ENCODE data around the gene MAP6.

GRCh38 chr11:75663808-75664207 lies 5.0 kb downstream of the MAP6 start:
- no peak for TF ChIP-seq FOXM1 (IDR thresholded peaks at IDR 0.05; ENCODE audit: low read depth, low read length)
- TF ChIP-seq, protein P1, sequence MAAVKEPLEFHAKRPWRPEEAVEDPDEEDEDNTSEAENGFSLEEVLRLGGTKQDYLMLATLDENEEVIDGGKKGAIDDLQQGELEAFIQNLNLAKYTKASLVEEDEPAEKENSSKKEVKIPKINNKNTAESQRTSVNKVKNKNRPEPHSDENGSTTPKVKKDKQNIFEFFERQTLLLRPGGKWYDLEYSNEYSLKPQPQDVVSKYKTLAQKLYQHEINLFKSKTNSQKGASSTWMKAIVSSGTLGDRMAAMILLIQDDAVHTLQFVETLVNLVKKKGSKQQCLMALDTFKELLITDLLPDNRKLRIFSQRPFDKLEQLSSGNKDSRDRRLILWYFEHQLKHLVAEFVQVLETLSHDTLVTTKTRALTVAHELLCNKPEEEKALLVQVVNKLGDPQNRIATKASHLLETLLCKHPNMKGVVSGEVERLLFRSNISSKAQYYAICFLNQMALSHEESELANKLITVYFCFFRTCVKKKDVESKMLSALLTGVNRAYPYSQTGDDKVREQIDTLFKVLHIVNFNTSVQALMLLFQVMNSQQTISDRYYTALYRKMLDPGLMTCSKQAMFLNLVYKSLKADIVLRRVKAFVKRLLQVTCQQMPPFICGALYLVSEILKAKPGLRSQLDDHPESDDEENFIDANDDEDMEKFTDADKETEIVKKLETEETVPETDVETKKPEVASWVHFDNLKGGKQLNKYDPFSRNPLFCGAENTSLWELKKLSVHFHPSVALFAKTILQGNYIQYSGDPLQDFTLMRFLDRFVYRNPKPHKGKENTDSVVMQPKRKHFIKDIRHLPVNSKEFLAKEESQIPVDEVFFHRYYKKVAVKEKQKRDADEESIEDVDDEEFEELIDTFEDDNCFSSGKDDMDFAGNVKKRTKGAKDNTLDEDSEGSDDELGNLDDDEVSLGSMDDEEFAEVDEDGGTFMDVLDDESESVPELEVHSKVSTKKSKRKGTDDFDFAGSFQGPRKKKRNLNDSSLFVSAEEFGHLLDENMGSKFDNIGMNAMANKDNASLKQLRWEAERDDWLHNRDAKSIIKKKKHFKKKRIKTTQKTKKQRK (IDR thresholded peaks at IDR 0.05; ENCODE audit: low read depth, low read length): no peak
- TF ChIP-seq CEBPB (IDR thresholded peaks at IDR 0.05; ENCODE audit: borderline replicate concordance in 1 of 2, low read depth in 2 of 2, low read length in 2 of 2): no peak
- TF ChIP-seq, protein P2, sequence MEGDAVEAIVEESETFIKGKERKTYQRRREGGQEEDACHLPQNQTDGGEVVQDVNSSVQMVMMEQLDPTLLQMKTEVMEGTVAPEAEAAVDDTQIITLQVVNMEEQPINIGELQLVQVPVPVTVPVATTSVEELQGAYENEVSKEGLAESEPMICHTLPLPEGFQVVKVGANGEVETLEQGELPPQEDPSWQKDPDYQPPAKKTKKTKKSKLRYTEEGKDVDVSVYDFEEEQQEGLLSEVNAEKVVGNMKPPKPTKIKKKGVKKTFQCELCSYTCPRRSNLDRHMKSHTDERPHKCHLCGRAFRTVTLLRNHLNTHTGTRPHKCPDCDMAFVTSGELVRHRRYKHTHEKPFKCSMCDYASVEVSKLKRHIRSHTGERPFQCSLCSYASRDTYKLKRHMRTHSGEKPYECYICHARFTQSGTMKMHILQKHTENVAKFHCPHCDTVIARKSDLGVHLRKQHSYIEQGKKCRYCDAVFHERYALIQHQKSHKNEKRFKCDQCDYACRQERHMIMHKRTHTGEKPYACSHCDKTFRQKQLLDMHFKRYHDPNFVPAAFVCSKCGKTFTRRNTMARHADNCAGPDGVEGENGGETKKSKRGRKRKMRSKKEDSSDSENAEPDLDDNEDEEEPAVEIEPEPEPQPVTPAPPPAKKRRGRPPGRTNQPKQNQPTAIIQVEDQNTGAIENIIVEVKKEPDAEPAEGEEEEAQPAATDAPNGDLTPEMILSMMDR (IDR thresholded peaks at IDR 0.05 in 2 of 3, conservative IDR thresholded peaks at IDR 0.05 in 1 of 3; ENCODE audit: control insufficient read depth in 2 of 3, extremely low read depth in 1 of 3, insufficient read depth in 1 of 3, low read depth in 3 of 3, low read length in 3 of 3): no peak
- no peak for TF ChIP-seq JUND (IDR thresholded peaks at IDR 0.05; ENCODE audit: low read depth, low read length)
- no peak for TF ChIP-seq SIN3A (IDR thresholded peaks at IDR 0.05; ENCODE audit: low read depth, low read length)

All from GM12878 (cell line).